Natural killer cell (primary cell): ENCODE measurements around the gene ENOX2. TPM values are rescaled to one million over a fixed set of nuclear protein-coding genes. Genes with fewer than 3 reads are reported as not detected.
"Not testable (repeated sequence)": the region's sequence is repeated elsewhere in the genome, so short reads cannot be mapped to it uniquely, and the experiment has no call there.

Source experiments
- ATAC-seq, 3 donors: fragments of 150-1000 bp in 2 of 3; fragments of 200-7000 bp in 1 of 3; cut with Tn5 transposase; 1 replicate in 1 of 3; 2 replicates in 2 of 3; pipeline ENCODE4 v1.10.0; 2021; ENCODE audit warnings: mild to moderate bottlenecking in 2 of 3, moderate library complexity in 2 of 3
- DNase-seq, 2 donors: peaks; one replicate each; pipeline versions ENCODE4 v3.0.0 to v3.0.0-alpha.2; 2013 to 2021; ENCODE audit warnings: mixed read lengths in 1 of 2
- H3K27ac ChIP-seq: one replicate; pipeline ENCODE4 v1.5.1; 2013; ENCODE audit warnings: mild to moderate bottlenecking, low read length
- H3K27me3 ChIP-seq: one replicate; pipeline ENCODE4 v1.6.1; 2013; ENCODE audit warnings: low read length; ENCODE audit not compliant: control insufficient read depth, insufficient read depth
- H3K36me3 ChIP-seq: one replicate; pipeline ENCODE4 v1.6.1; 2013; ENCODE audit warnings: low read length; ENCODE audit not compliant: control insufficient read depth, insufficient read depth
- H3K4me1 ChIP-seq: one replicate; pipeline ENCODE4 v1.6.1; 2013; ENCODE audit warnings: low read length; ENCODE audit not compliant: control insufficient read depth, insufficient read depth
- H3K4me3 ChIP-seq: one replicate; pipeline ENCODE4 v1.5.1; 2013; ENCODE audit warnings: low read length
- H3K9me3 ChIP-seq: one replicate; pipeline ENCODE4 v1.6.1; 2013; ENCODE audit warnings: low read length; ENCODE audit not compliant: control insufficient read depth, insufficient read depth
- H3K27ac Mint-ChIP-seq, 2 donors: one replicate each; pipeline ENCODE4 v1.8.0; 2022; ENCODE audit warnings: mild to moderate bottlenecking in 2 of 2, mixed read lengths in 2 of 2, moderate library complexity in 1 of 2
- H3K27me3 Mint-ChIP-seq, 2 donors: one replicate each; pipeline ENCODE4 v1.8.0; 2022; ENCODE audit warnings: low read depth in 2 of 2, mixed read lengths in 2 of 2
- H3K36me3 Mint-ChIP-seq: one replicate; pipeline ENCODE4 v1.8.0; 2022; ENCODE audit warnings: mixed read lengths
- H3K4me1 Mint-ChIP-seq, 2 donors: one replicate each; pipeline ENCODE4 v1.8.0; 2022; ENCODE audit warnings: mixed read lengths in 2 of 2
- H3K4me3 Mint-ChIP-seq: one replicate; pipeline ENCODE4 v1.8.0; 2022; ENCODE audit warnings: mild to moderate bottlenecking, moderate library complexity, mixed read lengths
- H3K9me3 Mint-ChIP-seq, 2 donors: one replicate each; pipeline ENCODE4 v1.8.0; 2022; ENCODE audit warnings: mixed read lengths in 2 of 2
- WGBS: methylation state at CpG from one replicate; pipeline ENCODE4 v1.1.7; 2013; ENCODE audit warnings: missing lambda C conversion rate; ENCODE audit not compliant: insufficient coverage; 5-methylcytosine and 5-hydroxymethylcytosine counted together
- intact Hi-C: fragments of 100-400 bp; cut with micrococcal nuclease; formaldehyde crosslinking; loops from one replicate; pipeline ENCODE4 v1.14.2; 2022
- total RNA-seq, 4 donors: library from RNA; stranded (reverse); fragments of 120-200 nt in 1 of 4; gene quantifications; one replicate each; pipeline versions ENCODE4 v1.2.3 to v1.2.4, GENCODE V29; 2013 to 2022
- TF ChIP-seq, protein P1 (sequence below): fragments of 200-600 bp; IDR thresholded peaks from one replicate; pipeline ENCODE4 v1.8.0; 2022; ENCODE audit warnings: antibody characterized with exemption

Gene ENOX2
- total RNA-seq, 3 donors from 2014 or later (not counting 1 experiment from before 2014, with no cell fraction given) = 9.3 to 14.7 (median 13.3) TPM

DNA sequence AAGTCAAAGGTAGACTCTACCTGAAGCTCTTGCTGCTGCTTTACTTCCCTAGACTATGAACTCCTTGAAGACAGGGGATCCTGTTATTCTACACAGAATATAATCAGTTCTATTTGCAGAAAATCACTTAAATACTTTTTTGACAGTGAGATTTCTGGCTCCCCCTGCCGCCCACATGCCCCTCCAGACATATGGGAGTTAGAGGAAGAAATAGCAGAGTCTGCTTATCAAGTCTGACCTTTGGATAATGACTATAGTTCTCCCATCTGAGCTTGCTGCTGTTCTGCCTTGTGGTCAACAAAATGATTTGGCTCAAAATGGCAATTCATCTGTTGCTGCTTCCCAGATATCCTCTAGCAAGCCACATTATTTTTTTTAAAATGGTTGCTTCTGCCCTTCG lies 101.1 kb downstream of the ENOX2 start:
- TF ChIP-seq, protein P1, sequence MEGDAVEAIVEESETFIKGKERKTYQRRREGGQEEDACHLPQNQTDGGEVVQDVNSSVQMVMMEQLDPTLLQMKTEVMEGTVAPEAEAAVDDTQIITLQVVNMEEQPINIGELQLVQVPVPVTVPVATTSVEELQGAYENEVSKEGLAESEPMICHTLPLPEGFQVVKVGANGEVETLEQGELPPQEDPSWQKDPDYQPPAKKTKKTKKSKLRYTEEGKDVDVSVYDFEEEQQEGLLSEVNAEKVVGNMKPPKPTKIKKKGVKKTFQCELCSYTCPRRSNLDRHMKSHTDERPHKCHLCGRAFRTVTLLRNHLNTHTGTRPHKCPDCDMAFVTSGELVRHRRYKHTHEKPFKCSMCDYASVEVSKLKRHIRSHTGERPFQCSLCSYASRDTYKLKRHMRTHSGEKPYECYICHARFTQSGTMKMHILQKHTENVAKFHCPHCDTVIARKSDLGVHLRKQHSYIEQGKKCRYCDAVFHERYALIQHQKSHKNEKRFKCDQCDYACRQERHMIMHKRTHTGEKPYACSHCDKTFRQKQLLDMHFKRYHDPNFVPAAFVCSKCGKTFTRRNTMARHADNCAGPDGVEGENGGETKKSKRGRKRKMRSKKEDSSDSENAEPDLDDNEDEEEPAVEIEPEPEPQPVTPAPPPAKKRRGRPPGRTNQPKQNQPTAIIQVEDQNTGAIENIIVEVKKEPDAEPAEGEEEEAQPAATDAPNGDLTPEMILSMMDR = no peak
- H3K36me3 Mint-ChIP-seq = no peaks in the 10 kb centered on the region
- Histone ChIP-seq H3K36me3 (no peaks in the 10 kb centered on the region), H3K4me3 (no peak overlapping the region), H3K4me1 (no peaks in the 10 kb centered on the region), H3K27ac (no peak overlapping the region), H3K27me3 (no peaks in the 10 kb centered on the region), H3K9me3 (no peaks in the 10 kb centered on the region)
- ATAC-seq (no peak), DNase-seq (no peak)
- no peak overlapping the region for H3K27ac Mint-ChIP-seq
- no peak overlapping the region for H3K4me3 Mint-ChIP-seq
- intact Hi-C loops = no loop called here
- H3K9me3 Mint-ChIP-seq = no peaks in the 10 kb centered on the region
- 86% methylated on average over 2 of the region's 2 CpGs for WGBS
- H3K4me1 Mint-ChIP-seq = no peaks in the 10 kb centered on the region
- H3K27me3 Mint-ChIP-seq = peaks cover 0 to 6% of the 10 kb centered on the region in 2 donors

DNA sequence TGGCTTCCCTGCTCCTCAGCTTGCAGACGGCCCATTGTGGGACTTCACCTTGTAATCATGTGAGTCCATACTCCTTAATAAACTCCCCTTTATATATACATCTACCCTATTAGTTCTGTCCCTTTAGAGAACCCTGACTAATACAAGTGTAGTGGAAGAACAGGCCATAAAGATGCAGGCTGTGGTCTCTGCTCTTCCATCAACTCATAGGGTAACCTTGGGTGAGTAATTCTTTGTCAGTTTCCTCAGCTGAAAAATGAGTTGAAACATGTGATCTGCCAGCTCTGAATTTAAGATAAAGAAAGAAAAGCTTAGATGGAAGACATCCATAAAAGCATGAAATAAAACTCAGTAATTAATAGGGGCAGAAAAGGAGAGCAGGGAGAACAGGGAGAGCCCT lies 103.6 kb downstream of the ENOX2 start:
- Mint-ChIP-seq H3K9me3 (no peaks in the 10 kb centered on the region), H3K27me3 (peaks cover 0 to 2% of the 10 kb centered on the region in 2 donors), H3K27ac (no peak overlapping the region), H3K36me3 (no peaks in the 10 kb centered on the region), H3K4me1 (no peaks in the 10 kb centered on the region), H3K4me3 (no peak overlapping the region)
- Histone ChIP-seq H3K4me3 (no peak overlapping the region), H3K36me3 (no peaks in the 10 kb centered on the region), H3K4me1 (no peaks in the 10 kb centered on the region), H3K27ac (no peak overlapping the region), H3K27me3 (no peaks in the 10 kb centered on the region), H3K9me3 (no peaks in the 10 kb centered on the region)
- WGBS = 75% methylated on average over 1 of the region's 1 CpG
- ATAC-seq (no peak), DNase-seq (no peak)
- TF ChIP-seq, protein P1 = no peak
- intact Hi-C loops = no loop called here

DNA sequence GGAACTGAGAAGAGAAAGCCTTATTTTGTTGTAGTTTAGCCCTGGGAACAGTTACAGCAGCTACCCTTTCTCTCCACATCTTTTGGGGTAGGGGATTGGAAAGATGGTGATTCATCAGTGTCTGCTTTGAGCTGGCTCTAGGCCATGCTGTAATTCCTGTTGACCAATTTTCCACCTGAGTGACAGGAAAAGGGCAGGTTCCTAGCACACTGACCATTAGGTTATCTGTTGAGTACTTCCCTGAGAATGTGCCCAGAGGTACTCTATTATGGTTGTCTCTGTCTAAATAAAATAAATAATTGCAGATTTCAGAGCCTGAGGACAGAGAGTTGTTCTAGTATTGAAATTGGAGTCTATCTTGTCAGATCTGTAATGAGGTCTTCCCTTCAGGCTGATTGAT lies 109.0 kb downstream of the ENOX2 start:
- Histone ChIP-seq H3K27ac (no peak overlapping the region), H3K4me3 (no peak overlapping the region), H3K4me1 (no peaks in the 10 kb centered on the region), H3K36me3 (no peaks in the 10 kb centered on the region), H3K9me3 (no peaks in the 10 kb centered on the region), H3K27me3 (no peaks in the 10 kb centered on the region)
- TF ChIP-seq, protein P1 = no peak
- no peak overlapping the region for H3K27ac Mint-ChIP-seq
- H3K9me3 Mint-ChIP-seq = no peaks in the 10 kb centered on the region
- ATAC-seq (no peak), DNase-seq (no peak)
- H3K4me1 Mint-ChIP-seq = no peaks in the 10 kb centered on the region
- peaks cover 0 to 7% of the 10 kb centered on the region in 2 donors for H3K27me3 Mint-ChIP-seq
- H3K36me3 Mint-ChIP-seq = no peaks in the 10 kb centered on the region
- intact Hi-C loops = no loop called here
- H3K4me3 Mint-ChIP-seq = no peak overlapping the region

DNA sequence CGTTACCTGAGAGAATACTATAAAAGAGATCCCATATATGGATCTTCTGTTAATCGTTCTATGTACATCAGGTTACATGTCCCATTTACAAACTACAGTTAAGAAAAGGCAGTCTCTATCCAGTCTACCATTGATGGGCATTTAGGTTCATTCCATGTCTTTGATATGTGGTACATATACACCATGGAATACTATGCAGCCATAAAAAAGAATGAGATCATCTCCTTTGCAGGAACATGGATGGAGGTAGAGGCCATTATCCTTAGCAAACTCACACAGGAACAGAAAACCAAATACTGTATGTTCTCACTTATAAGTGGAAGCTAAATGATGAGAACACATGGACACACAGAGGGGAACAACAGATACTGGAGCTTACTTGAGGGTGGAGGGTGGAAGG lies 111.1 kb downstream of the ENOX2 start:
- H3K27ac Mint-ChIP-seq, ATAC-seq, H3K9me3 ChIP-seq, H3K27me3 ChIP-seq, H3K36me3 ChIP-seq, H3K27ac ChIP-seq, intact Hi-C loops, H3K27me3 Mint-ChIP-seq, H3K9me3 Mint-ChIP-seq, H3K4me1 ChIP-seq, H3K4me1 Mint-ChIP-seq, H3K36me3 Mint-ChIP-seq, H3K4me3 Mint-ChIP-seq, H3K4me3 ChIP-seq, DNase-seq: not testable (repeated sequence)
- 94% methylated on average over 2 of the region's 2 CpGs for WGBS
